ENCODE data around the gene GBP7.
"Not testable (repeated sequence)": the region's sequence is repeated elsewhere in the genome, so short reads cannot be mapped to it uniquely, and the experiment has no call there.

DNA sequence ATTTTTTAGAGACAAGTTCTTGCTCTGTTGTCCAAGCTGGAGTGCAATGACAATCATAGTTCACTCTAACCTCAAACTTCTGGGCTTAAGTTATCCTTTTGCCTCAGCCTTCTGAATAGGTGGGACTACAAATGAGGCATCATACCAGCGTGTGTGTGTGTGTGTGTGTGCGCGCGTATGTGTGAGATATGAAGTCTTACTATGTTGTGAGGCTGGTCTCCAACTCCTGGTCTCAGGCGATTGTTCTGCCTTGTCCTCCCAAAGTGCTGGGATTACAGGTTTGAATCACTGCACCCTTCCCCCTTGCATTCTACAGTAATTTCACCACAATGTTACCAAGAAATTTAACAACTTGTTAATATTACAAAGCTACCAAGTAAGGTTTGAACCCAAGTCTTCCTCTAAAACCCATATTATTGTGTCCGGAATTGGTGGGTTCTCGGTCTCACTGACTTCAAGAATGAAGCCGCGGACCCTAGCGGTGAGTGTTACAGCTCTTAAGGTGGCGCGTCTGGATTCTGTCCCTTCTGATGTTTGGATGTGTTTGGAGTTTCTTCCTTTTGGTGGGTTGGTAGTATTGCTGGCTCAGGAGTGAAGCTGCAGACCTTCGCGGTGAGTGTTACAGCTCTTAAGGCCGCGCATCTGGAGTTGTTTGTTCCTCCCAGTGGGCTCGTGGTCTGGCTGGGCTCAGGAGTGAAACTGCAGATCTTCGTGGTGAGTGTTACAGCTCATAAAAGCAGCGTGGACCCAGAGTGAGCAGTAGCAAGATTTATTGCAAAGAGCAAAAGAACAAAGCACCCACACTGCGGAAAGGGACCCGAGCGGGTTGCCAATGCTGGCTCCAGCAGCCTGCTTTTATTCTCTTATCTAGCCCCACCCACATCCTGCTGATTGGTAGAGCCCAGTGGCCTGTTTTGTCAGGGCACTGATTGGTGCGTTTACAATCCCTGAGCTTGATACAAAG, 48.9 kb downstream of the GBP7 start:
- TF ChIP-seq EZH2 (IDR thresholded peaks at IDR 0.05); POLR2AphosphoS5 (IDR thresholded peaks at IDR 0.05; ENCODE audit: borderline replicate concordance, low read depth, low read length); FOXP2 (optimal IDR thresholded peaks at IDR 0.05; ENCODE audit: control extremely low read depth, extremely low read length, insufficient read depth): not testable (repeated sequence)
